HUES64 (cell line): ENCODE data around the gene LILRA2.
"Not testable (repeated sequence)": the region's sequence is repeated elsewhere in the genome, so short reads cannot be mapped to it uniquely, and the experiment has no call there.

Experiments used
- H3K27ac ChIP-seq: 2 replicates; pipeline ENCODE4 v1.7.0; 2013; ENCODE audit warnings: low read depth, low read length, inconsistent platforms
- H3K27me3 ChIP-seq: 2 replicates; pipeline ENCODE4 v1.6.1; 2013; ENCODE audit warnings: mild to moderate bottlenecking, low read length; ENCODE audit not compliant: insufficient read depth
- H3K36me3 ChIP-seq: 2 replicates; pipeline ENCODE4 v1.6.1; 2013; ENCODE audit warnings: mild to moderate bottlenecking, low read length; ENCODE audit not compliant: insufficient read depth
- H3K4me1 ChIP-seq: 2 replicates; pipeline ENCODE4 v1.6.1; 2013; ENCODE audit warnings: mild to moderate bottlenecking, low read length, moderate library complexity; ENCODE audit not compliant: insufficient read depth
- H3K4me3 ChIP-seq: 2 replicates; pipeline ENCODE4 v1.5.1; 2013; ENCODE audit warnings: mild to moderate bottlenecking, low read length, moderate library complexity
- H3K9ac ChIP-seq: 2 replicates; pipeline ENCODE4 v1.6.1; 2013; ENCODE audit warnings: mild to moderate bottlenecking, low read depth, low read length
- H3K9me3 ChIP-seq: 2 replicates; pipeline ENCODE4 v1.6.1; 2013; ENCODE audit warnings: low read depth, low read length; ENCODE audit not compliant: insufficient read depth
- WGBS: fragments of 150-250, 120-280 bp; methylation state at CpG from one replicate; pipeline ENCODE4 v1.1.7; 2013; ENCODE audit warnings: missing lambda C conversion rate; 5-methylcytosine and 5-hydroxymethylcytosine counted together

Gene LILRA2

DNA sequence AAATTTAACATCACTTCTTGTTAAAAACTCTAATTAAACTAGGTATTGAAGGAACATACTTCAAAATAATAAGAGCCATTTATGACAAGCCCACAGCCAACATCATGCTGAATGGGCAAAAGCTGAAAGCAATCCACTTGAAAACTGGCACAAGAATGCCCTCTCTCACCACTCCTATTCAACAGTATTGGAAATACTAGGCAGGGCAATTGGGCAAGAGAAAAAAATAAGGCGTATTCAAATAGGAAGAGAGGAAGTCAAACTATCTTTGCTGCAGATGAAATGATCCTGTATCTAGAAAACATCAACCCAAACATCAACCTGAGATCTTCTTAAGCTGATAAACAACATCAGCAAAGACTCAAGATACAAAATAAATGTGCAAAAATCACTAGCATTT lies 41.1 kb downstream of the LILRA2 start:
- Histone ChIP-seq H3K27me3 (no peaks in the 10 kb centered on the region), H3K9me3 (peaks cover 87% of the 10 kb centered on the region), H3K36me3 (no peaks in the 10 kb centered on the region), H3K4me1 (no peaks in the 10 kb centered on the region), H3K9ac (no peak overlapping the region), H3K27ac (no peak overlapping the region), H3K4me3 (no peak overlapping the region)
- WGBS = no CpG with 5 or more reads among the region's 1 CpG

- no peaks in the 10 kb centered on the region for H3K27me3 ChIP-seq
- H3K4me3 ChIP-seq = no peak overlapping the region
- no peak overlapping the region for H3K27ac ChIP-seq
- no peaks in the 10 kb centered on the region for H3K4me1 ChIP-seq
- H3K9me3 ChIP-seq = peaks cover 81% of the 10 kb centered on the region
- 52% methylated on average over 3 of the region's 3 CpGs for WGBS
- H3K36me3 ChIP-seq = no peaks in the 10 kb centered on the region
- no peak overlapping the region for H3K9ac ChIP-seq
Observed at GRCh38 chr19:54616057-54616456, 42.5 kb downstream of the LILRA2 start.

GRCh38 chr19:54616821-54617560 lies 43.4 kb downstream of the LILRA2 start:
- no peak overlapping the region for H3K9ac ChIP-seq
- no peak overlapping the region for H3K4me3 ChIP-seq
- no peaks in the 10 kb centered on the region for H3K36me3 ChIP-seq
- WGBS = 43% methylated on average over 5 of the region's 5 CpGs
- peaks cover 81% of the 10 kb centered on the region for H3K9me3 ChIP-seq
- H3K27ac ChIP-seq = no peak overlapping the region
- no peaks in the 10 kb centered on the region for H3K27me3 ChIP-seq
- H3K4me1 ChIP-seq = no peaks in the 10 kb centered on the region

DNA sequence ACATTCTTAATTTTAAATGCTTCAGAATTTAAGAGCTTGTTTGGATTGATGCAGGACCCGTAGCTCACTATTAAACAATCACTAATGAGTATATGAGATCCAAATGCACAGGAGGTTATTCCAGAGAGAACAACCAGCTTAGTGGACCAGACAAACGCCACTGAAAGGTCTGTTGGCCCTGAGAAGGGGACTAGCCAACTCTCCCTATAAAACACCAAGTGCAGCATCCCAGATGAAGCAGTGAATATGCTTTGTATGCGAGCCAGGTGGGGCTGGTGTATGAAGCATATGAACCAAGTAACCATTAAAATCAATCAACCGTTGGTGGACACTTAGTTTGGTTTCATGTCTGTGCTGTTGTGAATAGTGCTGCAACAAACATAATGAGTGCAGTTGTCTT lies 46.9 kb downstream of the LILRA2 start:
- Histone ChIP-seq H3K4me3 (no peak overlapping the region), H3K27me3 (no peaks in the 10 kb centered on the region), H3K9ac (no peak overlapping the region), H3K9me3 (peaks cover 74% of the 10 kb centered on the region), H3K4me1 (no peaks in the 10 kb centered on the region), H3K27ac (no peak overlapping the region), H3K36me3 (no peaks in the 10 kb centered on the region)
- WGBS = 67% methylated on average over 1 of the region's 4 CpGs

DNA sequence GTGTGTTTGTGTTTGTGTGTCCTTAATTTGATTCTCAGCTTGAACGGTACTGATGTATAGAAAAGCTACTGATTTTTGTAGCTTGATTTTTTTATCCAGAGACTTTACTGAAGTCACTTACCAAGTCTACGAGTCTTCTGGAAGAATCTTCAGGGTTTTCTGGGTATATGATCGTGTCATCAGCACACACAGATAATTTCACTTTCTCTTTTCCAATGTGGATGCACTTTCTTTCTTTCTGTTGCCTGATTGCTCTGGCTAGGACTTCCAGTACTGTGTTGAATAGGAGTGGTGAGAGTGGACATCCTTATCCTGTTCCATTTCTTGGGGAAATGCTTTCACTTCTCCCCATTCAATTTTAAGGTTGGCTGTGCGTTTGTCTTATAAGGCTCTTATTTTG lies 48.8 kb downstream of the LILRA2 start:
- WGBS = 49% methylated on average over 4 of the region's 4 CpGs
- Histone ChIP-seq H3K9me3 (peaks cover 73% of the 10 kb centered on the region), H3K4me1 (no peaks in the 10 kb centered on the region), H3K27ac (no peak overlapping the region), H3K27me3 (no peaks in the 10 kb centered on the region), H3K36me3 (no peaks in the 10 kb centered on the region), H3K9ac (no peak overlapping the region), H3K4me3 (no peak overlapping the region)

GRCh38 chr19:54624234-54624633 lies 50.6 kb downstream of the LILRA2 start:
- not testable (repeated sequence) for H3K36me3 ChIP-seq, H3K9ac ChIP-seq, H3K27ac ChIP-seq, H3K27me3 ChIP-seq, H3K4me1 ChIP-seq, H3K4me3 ChIP-seq
- peaks cover 76% of the 10 kb centered on the region for H3K9me3 ChIP-seq
- 81% methylated on average over 8 of the region's 10 CpGs for WGBS

DNA sequence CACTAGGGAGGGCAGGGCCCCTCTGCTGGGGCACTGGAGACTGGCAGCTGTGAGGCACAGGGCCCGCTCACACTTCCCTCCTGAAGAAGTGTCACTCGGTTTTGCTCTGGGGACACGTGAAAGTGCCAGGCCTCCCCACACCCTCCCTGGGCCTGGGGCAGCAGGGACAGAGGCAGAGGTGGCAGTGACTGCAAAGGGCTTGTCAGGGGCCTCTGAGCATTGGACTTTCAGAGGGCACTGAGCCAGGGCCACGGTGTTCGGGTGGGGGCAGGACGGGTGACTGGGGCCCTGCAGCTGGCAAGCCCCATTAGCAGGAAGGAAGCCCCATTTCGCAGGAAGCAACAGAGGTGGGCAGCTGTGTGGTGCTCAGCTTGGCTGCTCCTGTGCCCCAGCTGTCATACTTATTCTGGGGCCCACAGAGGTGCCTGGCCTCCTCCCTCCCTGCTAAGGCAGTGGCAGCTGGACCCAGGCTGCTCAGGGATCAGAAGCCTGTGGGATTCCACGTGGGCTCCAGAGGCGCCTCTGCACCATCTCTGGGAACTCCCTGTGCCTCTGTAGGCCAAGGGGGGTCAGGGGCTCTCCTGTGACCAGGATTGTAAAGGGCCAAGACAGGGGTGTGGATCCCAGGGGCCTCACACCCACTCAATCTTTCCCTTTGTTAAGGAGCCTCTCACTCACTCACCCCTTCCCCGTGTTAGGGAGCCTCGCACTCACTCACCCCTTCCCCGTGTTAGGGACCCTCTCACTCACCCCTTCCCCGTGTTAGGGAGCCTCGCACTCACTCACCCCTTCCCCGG lies 51.5 kb downstream of the LILRA2 start:
- H3K9ac ChIP-seq, H3K27ac ChIP-seq, H3K4me3 ChIP-seq, H3K4me1 ChIP-seq, H3K36me3 ChIP-seq, H3K27me3 ChIP-seq: not testable (repeated sequence)
- H3K9me3 ChIP-seq = peaks cover 78% of the 10 kb centered on the region
- 69% methylated on average over 10 of the region's 15 CpGs for WGBS

DNA sequence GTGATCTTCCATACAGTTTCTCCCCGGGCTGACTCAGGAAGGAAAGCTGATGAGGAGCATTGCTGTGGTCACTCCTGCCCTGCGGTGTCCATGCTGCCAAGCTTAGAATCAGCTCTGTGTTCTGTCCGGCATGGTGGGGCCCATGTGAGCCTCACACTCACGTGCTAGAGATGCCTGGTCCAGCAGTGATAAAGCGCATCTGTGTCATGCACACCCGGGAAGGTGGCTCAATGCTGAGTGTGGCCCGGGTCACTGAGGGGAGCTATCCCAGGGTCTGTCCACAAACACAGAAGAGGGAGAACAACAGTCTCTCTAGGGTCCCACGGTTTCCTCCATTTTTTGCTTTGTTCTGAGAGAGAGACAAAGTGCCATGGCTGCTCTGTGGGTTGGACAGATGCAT lies 53.2 kb downstream of the LILRA2 start:
- H3K4me3 ChIP-seq = no peak overlapping the region
- no peaks in the 10 kb centered on the region for H3K4me1 ChIP-seq
- no peaks in the 10 kb centered on the region for H3K27me3 ChIP-seq
- H3K27ac ChIP-seq = no peak overlapping the region
- no peak overlapping the region for H3K9ac ChIP-seq
- H3K36me3 ChIP-seq = no peaks in the 10 kb centered on the region
- 71% methylated on average over 8 of the region's 8 CpGs for WGBS
- H3K9me3 ChIP-seq = peaks cover 79% of the 10 kb centered on the region

DNA sequence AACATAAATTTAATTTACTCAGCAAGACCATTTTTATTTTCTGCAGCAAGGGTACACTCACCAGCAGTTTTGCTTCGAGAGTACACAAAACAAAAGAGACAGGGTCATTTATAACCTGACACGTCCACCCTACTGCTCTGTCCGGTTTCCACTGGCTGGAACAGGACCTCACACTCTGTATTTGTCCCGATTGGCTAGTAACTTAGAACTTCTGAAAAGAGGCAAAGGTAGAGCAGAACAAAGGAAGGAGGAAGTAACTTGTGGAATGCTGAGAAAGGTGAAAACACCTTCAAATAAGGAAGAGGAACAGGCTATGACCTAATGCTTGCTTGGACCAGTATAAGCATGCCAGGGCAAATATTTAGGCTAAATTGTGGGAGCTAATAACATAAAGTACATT lies 54.3 kb downstream of the LILRA2 start:
- H3K9ac ChIP-seq, H3K4me3 ChIP-seq, H3K36me3 ChIP-seq, H3K4me1 ChIP-seq, H3K27ac ChIP-seq, H3K27me3 ChIP-seq: not testable (repeated sequence)
- WGBS = 67% methylated on average over 4 of the region's 4 CpGs
- peaks cover 73% of the 10 kb centered on the region for H3K9me3 ChIP-seq

DNA sequence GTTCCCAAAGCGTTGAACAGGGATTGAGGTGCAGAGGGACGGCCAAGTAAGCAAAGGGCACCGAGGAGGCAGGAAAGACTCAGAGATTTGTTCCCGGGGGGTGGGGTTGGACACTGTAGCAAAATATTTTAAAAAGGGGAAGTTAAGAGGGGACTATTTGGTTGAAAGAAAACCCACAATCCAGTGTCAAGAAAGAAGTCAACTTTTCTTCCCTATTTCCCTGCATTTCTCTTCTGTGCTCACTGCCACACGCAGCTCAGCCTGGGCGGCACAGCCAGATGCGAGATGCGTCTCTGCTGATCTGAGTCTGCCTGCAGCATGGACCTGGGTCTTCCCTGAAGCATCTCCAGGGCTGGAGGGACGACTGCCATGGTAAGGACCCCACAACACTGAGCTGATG lies 56.7 kb downstream of the LILRA2 start, which contains the start of gene LILRB1:
Gene LILRB1 (plus strand): TSS at position 223 of the 400 bp plus-strand sequence. CDS start 590 bp downstream, outside the sequence.
- 76% methylated on average over 9 of the region's 9 CpGs for WGBS
- not testable (repeated sequence) for H3K27ac ChIP-seq

DNA sequence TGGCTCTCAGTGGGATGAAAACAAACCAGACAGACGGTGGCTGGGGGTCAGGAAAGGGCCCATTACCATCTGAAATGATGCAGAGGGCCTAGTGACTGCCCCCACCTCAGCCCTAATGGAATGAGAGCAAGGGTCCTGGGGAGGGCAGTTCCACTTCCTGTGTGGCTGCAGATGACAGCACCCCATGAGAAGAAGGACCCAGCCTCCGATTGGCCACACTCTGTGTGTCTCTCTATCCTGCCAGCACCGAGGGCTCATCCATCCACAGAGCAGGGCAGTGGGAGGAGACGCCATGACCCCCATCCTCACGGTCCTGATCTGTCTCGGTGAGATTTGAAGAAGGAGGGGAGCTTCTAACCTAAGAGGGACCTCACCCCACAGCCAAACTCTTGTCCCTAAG lies 57.2 kb downstream of the LILRA2 start:
- Histone ChIP-seq H3K9me3 (peaks cover 68% of the 10 kb centered on the region), H3K4me1 (no peaks in the 10 kb centered on the region), H3K9ac (no peak overlapping the region), H3K27ac (no peak overlapping the region), H3K27me3 (no peaks in the 10 kb centered on the region), H3K4me3 (no peak overlapping the region), H3K36me3 (no peaks in the 10 kb centered on the region)
- 67% methylated on average over 6 of the region's 6 CpGs for WGBS

More for the DNA sequence above, 56.7 kb downstream of the LILRA2 start, which contains the start of gene LILRB1:
- H3K9ac ChIP-seq, H3K27me3 ChIP-seq, H3K4me3 ChIP-seq, H3K36me3 ChIP-seq, H3K4me1 ChIP-seq: not testable (repeated sequence)
- peaks cover 68% of the 10 kb centered on the region for H3K9me3 ChIP-seq
